Central memory CD8-positive, alpha-beta T cell (primary cell): ENCODE results near the gene AFF2.

Experiments
- ATAC-seq: fragments of 150-1000 bp; cut with Tn5 transposase; replicated peaks from 2 replicates; pipeline ENCODE4 v1.10.0; 2022; ENCODE audit warnings: mild to moderate bottlenecking, moderate FRiP score, moderate number of reproducible peaks; ENCODE audit not compliant: poor library complexity, severe bottlenecking; ENCODE audit errors: extremely low read depth
- DNase-seq, 2 donors: peaks; one replicate each; pipeline ENCODE4 v3.0.0; 2021; ENCODE audit warnings: low spot score in 2 of 2
- H3K27ac Mint-ChIP-seq: one replicate; pipeline ENCODE4 v1.8.0; 2022; ENCODE audit warnings: low read depth, mild to moderate bottlenecking, moderate library complexity, mixed read lengths
- H3K27me3 Mint-ChIP-seq: one replicate; pipeline ENCODE4 v1.8.0; 2022; ENCODE audit warnings: mixed read lengths
- H3K36me3 Mint-ChIP-seq: one replicate; pipeline ENCODE4 v1.8.0; 2022; ENCODE audit warnings: mild to moderate bottlenecking, moderate library complexity, mixed read lengths; ENCODE audit not compliant: insufficient read depth
- H3K4me1 Mint-ChIP-seq: one replicate; pipeline ENCODE4 v1.8.0; 2022; ENCODE audit warnings: mixed read lengths
- H3K4me3 Mint-ChIP-seq: one replicate; pipeline ENCODE4 v1.8.0; 2022; ENCODE audit warnings: mild to moderate bottlenecking, moderate library complexity, mixed read lengths
- H3K9me3 Mint-ChIP-seq: one replicate; pipeline ENCODE4 v1.8.0; 2022; ENCODE audit warnings: mixed read lengths

The AFF2 gene

DNA sequence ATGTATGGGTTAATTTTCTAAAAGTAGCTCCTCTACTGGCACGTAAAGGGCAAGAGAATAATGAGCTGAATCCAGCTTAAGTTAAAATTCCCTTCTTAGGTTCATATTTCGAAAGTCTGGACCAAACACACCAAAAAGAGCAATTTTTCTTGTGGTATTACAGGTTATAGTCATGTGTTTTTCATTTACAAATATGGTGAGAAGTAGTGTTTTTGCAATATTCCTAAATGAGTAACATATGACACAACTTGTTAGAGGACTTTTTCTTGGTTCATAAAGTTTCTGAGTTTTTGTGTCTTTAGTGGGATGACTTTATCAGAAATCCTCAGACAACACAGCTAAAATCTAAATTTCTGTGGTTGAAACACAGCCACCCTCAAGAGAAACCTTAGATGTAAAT is 172.1 kb downstream of the AFF2 start:
- no peak for ATAC-seq
- Mint-ChIP-seq H3K9me3 (peaks cover 7% of the 10 kb centered on the region), H3K4me1 (no peaks in the 10 kb centered on the region), H3K36me3 (no peaks in the 10 kb centered on the region), H3K4me3 (no peak overlapping the region), H3K27ac (no peak overlapping the region), H3K27me3 (no peaks in the 10 kb centered on the region)
- no peak for DNase-seq

DNA sequence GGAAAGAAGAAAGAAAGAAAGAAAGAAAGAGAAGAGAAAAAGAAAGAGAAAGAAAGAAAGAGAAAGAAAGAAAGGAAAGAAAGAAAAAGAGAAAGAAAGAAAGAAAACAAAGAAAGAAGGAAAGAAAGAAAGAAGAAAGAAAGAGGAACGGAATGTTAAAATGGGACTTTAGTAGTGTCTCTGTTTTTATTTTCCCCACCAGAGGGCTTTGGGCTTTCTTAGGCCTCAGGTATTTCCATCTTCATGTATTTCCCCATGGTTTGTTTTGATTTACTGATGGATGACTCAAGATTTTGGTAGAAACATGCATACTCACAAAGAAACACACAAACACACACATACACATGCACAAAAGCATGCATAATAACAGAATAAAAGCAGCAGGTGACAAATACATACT is 181.2 kb downstream of the AFF2 start:
- ATAC-seq = no peak
- no peaks in the 10 kb centered on the region for H3K4me1 Mint-ChIP-seq
- no peak overlapping the region for H3K27ac Mint-ChIP-seq
- no peaks in the 10 kb centered on the region for H3K9me3 Mint-ChIP-seq
- H3K27me3 Mint-ChIP-seq = no peaks in the 10 kb centered on the region
- DNase-seq = no peak
- H3K4me3 Mint-ChIP-seq = no peak overlapping the region
- H3K36me3 Mint-ChIP-seq = no peaks in the 10 kb centered on the region

DNA sequence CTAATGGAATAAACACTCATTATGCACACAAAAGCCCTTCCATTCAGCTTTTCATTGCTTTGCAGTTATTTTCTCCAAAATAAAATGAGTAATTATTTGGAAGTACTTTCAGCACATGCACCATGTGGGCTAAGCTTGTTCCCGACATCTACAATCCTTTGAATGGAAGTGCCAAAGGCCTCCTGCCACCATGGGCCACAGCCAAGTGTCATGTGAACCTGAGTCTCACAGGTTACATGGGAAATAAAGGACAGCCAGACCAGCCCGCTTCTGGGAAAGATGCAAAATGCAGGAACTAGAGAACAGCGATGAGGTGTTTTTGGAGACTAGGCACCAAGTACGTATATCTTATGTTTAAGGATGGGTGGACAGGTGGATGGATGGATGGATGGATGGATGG is 181.8 kb downstream of the AFF2 start:
- H3K4me1 Mint-ChIP-seq = no peaks in the 10 kb centered on the region
- H3K4me3 Mint-ChIP-seq = no peak overlapping the region
- no peak for ATAC-seq
- H3K27ac Mint-ChIP-seq = no peak overlapping the region
- DNase-seq = no peak
- H3K36me3 Mint-ChIP-seq = no peaks in the 10 kb centered on the region
- no peaks in the 10 kb centered on the region for H3K27me3 Mint-ChIP-seq
- no peaks in the 10 kb centered on the region for H3K9me3 Mint-ChIP-seq

DNA sequence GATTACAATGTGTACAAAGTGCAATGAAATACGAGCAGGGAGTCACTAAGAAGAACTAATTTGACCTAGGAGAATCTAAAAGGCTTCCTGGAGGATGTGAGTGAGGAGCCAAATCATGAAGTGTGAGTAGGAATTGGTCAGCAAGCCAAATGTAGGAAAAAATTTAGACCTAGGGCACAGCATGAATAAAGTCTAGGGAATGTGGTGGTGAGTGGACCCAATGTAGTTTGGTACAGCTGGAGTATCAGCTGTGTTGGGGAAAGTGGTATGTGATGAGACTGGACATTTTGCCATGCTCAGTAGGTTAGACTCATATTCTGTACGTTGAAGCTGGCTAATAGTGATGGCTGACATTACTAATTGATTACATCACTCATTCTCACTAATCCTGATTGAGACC is 191.0 kb downstream of the AFF2 start:
- Mint-ChIP-seq H3K27me3 (no peaks in the 10 kb centered on the region), H3K36me3 (no peaks in the 10 kb centered on the region), H3K4me1 (no peaks in the 10 kb centered on the region), H3K27ac (no peak overlapping the region), H3K4me3 (no peak overlapping the region), H3K9me3 (no peaks in the 10 kb centered on the region)
- DNase-seq = no peak
- ATAC-seq = no peak

DNA sequence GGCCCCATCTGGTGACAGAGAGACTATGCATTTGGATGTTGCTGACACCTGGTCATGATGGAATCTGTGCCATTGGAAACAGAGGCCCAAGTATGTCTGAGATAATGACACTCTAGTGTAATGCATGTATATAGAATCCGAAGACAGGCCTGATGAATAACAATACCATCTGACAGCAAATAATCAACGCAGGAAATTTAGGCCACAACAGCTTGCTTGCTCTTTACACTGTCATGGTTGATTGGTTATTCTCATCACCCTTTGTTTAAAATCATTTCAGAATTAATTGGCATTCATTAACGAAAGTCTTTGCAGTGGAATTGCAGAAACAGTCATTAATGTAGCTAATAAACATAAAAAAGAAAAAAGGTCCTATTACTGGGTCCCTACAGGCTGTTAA is 194.8 kb downstream of the AFF2 start:
- Mint-ChIP-seq H3K27me3 (no peaks in the 10 kb centered on the region), H3K27ac (no peak overlapping the region), H3K9me3 (no peaks in the 10 kb centered on the region), H3K4me1 (no peaks in the 10 kb centered on the region), H3K4me3 (no peak overlapping the region), H3K36me3 (no peaks in the 10 kb centered on the region)
- no peak for DNase-seq
- ATAC-seq = no peak

DNA sequence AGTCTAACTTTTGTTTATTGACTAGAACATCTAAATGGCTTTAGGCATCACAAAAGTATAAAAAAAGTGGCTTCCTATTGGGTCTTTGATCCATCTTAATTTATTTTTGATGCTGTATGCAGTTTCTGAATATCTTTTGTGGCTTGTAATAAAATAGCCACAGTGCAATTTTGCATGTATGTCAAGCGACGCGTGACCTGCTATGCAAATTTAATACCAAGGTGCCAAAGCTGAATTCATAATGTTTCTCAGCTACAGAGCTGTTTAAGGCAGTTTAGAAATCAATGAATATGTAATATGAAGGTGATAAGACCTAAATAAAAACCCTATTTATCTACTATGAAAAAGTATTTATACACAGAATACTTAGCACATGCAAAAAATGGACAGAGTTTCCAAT is 197.8 kb downstream of the AFF2 start:
- no peaks in the 10 kb centered on the region for H3K36me3 Mint-ChIP-seq
- no peak overlapping the region for H3K27ac Mint-ChIP-seq
- H3K4me3 Mint-ChIP-seq = no peak overlapping the region
- H3K27me3 Mint-ChIP-seq = no peaks in the 10 kb centered on the region
- ATAC-seq = no peak
- no peak for DNase-seq
- H3K4me1 Mint-ChIP-seq = no peaks in the 10 kb centered on the region
- H3K9me3 Mint-ChIP-seq = no peaks in the 10 kb centered on the region

DNA sequence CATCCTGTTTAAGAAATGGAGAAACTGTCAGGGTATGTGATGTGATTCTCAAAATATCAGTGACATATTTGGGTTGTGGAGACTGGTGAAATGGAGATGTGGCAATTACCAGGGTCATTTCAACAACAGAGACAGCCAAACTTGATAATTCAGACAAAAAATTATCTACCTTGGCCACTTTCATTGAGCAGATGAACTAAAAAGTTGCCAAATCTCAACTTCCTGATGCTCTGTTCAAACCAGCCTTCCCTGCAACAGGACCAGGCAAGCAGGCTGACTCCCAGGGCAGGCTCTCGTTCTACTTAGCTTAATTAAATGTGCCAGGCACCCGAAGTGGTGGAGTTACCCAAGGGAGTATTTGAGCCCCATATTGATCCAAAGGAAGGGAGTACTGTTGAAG is 199.6 kb downstream of the AFF2 start:
- H3K27me3 Mint-ChIP-seq = no peaks in the 10 kb centered on the region
- no peak overlapping the region for H3K4me3 Mint-ChIP-seq
- no peaks in the 10 kb centered on the region for H3K9me3 Mint-ChIP-seq
- H3K4me1 Mint-ChIP-seq = no peaks in the 10 kb centered on the region
- ATAC-seq = no peak
- H3K27ac Mint-ChIP-seq = no peak overlapping the region
- no peak for DNase-seq
- H3K36me3 Mint-ChIP-seq = no peaks in the 10 kb centered on the region

DNA sequence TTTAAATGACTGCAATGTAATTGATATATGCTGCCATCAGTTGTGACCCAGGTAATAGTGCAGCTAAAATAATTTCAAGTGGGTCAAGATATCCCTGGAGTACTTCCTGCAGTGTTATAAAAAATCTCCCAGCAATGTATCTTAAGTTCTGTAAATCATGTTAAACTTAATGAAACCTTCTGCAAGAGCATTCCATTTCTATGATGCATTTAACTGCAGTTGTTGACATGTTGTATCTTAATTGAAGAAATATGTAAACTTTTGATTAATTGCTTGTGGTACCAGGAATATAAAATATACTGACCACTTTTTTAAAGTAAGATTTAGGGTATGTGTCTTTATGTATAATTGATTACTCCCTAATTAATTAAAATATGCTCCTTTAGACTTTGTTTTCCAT is 213.6 kb downstream of the AFF2 start:
- H3K4me3 Mint-ChIP-seq = no peak overlapping the region
- no peaks in the 10 kb centered on the region for H3K9me3 Mint-ChIP-seq
- H3K27me3 Mint-ChIP-seq = no peaks in the 10 kb centered on the region
- no peak overlapping the region for H3K27ac Mint-ChIP-seq
- ATAC-seq = no peak
- no peaks in the 10 kb centered on the region for H3K4me1 Mint-ChIP-seq
- H3K36me3 Mint-ChIP-seq = no peaks in the 10 kb centered on the region
- DNase-seq = no peak

DNA sequence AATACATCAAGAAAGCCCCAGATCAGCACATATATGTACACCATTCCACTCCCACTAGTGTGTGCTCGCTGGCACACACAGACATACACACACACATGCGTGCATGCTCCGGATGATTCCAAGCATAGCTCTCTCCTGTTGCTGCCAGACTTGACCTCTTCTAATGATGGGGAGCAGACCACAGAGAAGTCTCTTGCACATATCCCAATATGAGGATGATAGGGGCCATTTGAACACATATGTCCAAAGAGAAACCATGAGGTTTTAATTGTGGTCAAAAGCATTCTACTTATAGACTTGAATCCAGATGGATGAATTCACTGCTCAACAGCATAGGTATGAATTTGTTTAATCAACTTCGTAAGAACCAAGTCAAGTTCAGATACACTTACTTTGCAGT is 214.9 kb downstream of the AFF2 start:
- Mint-ChIP-seq H3K27ac (no peak overlapping the region), H3K4me3 (no peak overlapping the region), H3K4me1 (no peaks in the 10 kb centered on the region), H3K36me3 (no peaks in the 10 kb centered on the region), H3K27me3 (no peaks in the 10 kb centered on the region), H3K9me3 (no peaks in the 10 kb centered on the region)
- no peak for DNase-seq
- no peak for ATAC-seq

DNA sequence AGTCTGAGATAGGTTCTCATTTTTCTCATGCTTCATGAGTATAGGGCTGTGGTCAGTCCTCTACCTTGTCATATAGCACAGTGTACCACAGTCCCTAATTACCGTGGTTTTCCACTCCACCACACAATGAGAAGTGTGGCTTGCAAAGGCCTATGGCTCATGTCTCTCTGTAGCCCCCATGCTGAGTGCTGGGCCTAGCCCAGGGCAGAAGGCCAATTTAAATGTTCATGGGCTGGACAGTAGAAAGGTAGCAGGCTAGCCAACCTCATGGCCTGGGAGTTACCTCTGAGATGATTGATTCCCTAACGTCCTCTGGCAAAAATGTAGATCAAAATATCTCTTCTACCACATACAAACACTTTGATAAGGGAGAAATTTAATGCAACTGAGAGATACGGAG is 222.5 kb downstream of the AFF2 start:
- Mint-ChIP-seq H3K27ac (no peak overlapping the region), H3K4me1 (no peaks in the 10 kb centered on the region), H3K9me3 (peaks cover 5% of the 10 kb centered on the region), H3K36me3 (no peaks in the 10 kb centered on the region), H3K27me3 (no peaks in the 10 kb centered on the region), H3K4me3 (no peak overlapping the region)
- no peak for DNase-seq
- ATAC-seq = no peak

DNA sequence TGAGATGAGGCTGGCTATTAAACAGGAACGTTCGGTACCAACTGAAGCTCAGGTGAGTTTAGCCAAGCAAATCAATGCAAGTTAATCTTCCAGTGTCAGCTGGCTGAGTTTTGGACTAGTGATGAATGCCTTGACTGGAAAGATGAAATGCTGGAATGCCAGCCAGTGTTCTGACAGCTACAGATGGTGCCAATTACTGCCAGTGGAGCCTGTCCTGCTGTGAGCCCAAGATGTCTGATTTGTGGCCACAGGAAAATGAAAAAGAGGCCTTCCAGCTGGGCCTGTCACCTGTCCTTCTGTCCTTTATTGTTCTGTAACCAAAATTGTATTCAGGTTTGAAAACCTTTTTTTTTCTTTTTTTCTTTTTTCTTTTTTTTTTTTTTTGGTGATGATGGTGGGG is 223.1 kb downstream of the AFF2 start:
- Mint-ChIP-seq H3K9me3 (peaks cover 5% of the 10 kb centered on the region), H3K4me3 (no peak overlapping the region), H3K4me1 (no peaks in the 10 kb centered on the region), H3K36me3 (no peaks in the 10 kb centered on the region), H3K27me3 (no peaks in the 10 kb centered on the region), H3K27ac (no peak overlapping the region)
- ATAC-seq (no peak), DNase-seq (no peak)

DNA sequence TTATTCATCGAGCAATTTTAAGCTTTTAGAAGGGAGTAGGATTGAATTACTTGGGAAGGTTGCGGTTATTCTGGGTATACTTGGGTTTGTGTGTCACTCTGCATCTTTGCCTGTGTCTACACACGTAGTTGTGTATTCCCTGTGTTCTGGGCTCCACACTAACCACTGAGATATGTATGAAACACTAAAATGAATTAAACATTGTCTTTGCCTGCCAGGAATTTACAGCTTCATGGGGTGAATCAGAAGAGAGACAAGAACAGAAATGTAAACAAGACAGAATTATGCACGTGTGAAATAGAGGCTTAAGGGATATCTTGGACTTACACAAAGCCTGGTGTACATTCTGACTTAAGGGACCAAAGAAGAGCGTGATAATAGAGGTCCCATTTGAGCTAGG is 228.5 kb downstream of the AFF2 start:
- no peak overlapping the region for H3K27ac Mint-ChIP-seq
- DNase-seq = no peak
- no peaks in the 10 kb centered on the region for H3K27me3 Mint-ChIP-seq
- no peaks in the 10 kb centered on the region for H3K4me1 Mint-ChIP-seq
- ATAC-seq = no peak
- no peaks in the 10 kb centered on the region for H3K36me3 Mint-ChIP-seq
- no peak overlapping the region for H3K4me3 Mint-ChIP-seq
- H3K9me3 Mint-ChIP-seq = peaks cover 7% of the 10 kb centered on the region

DNA sequence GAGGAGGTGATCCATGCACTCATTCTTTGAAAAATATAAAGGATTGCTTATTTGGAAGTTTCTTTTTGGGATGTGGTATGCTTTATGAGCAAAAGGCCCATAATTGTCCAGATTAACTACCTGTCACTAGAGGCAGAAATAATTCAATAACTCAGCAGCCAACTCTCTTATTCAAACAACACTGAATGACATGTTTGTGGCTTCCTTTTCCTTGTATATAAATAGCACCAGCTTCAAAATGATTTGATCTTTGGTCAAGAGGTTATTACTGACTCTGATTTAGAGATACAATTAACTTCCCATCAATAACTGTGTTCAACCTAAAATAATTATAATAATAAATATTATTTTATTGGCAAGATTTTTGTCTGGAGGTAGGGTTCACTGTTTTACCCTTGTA is 232.3 kb downstream of the AFF2 start:
- DNase-seq = no peak
- Mint-ChIP-seq H3K9me3 (peaks cover 7% of the 10 kb centered on the region), H3K27me3 (no peaks in the 10 kb centered on the region)

DNA sequence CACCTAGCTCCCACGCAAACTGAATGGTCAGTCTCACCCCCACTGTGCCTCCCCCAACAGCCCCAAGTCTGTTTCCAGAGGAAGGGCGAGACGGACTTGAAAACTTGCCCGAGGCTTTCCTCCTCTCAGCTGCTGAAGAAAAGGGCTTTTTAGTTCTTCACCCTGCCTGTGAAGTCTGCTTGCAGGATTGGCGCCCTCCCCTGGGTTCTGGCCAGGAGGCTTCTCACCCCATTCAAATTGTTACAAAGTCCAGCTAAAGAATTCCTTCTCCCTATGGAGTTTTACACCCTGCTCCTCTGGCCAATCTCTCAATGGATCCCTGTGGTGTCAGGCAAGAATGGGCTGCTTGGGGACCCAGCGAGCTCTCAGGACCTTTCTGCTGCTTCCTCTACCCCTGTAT is 241.0 kb downstream of the AFF2 start:
- ATAC-seq = no peak

More for the DNA sequence above, 232.3 kb downstream of the AFF2 start:
- no peak for ATAC-seq
- Mint-ChIP-seq H3K4me3 (no peak overlapping the region), H3K27ac (no peak overlapping the region), H3K36me3 (peaks cover 3% of the 10 kb centered on the region), H3K4me1 (no peaks in the 10 kb centered on the region)

More for the DNA sequence above, 241.0 kb downstream of the AFF2 start:
- Mint-ChIP-seq H3K4me1 (no peaks in the 10 kb centered on the region), H3K9me3 (no peaks in the 10 kb centered on the region), H3K27ac (no peak overlapping the region), H3K27me3 (no peaks in the 10 kb centered on the region), H3K36me3 (peaks cover 2% of the 10 kb centered on the region), H3K4me3 (no peak overlapping the region)
- DNase-seq = no peak
